AG09309 (cell line): ENCODE results near the gene BORCS6.
A peak's percentile ranks its signal among the peaks of the same experiment; 100 is the strongest.

Experiments
- DNase-seq: peaks from one replicate; pipeline ENCODE4 v3.0.0-alpha.2; 2010; ENCODE audit warnings: low read depth
- H3K4me3 ChIP-seq: 2 replicates; pipeline ENCODE4 v1.5.1; 2011; ENCODE audit warnings: mild to moderate bottlenecking, low read depth, low read length, moderate library complexity; ENCODE audit not compliant: control insufficient read depth
- CTCF ChIP-seq: IDR thresholded peaks from 2 replicates; pipeline ENCODE4 v1.5.1; 2011; ENCODE audit warnings: mild to moderate bottlenecking, low read depth, low read length, inconsistent platforms; ENCODE audit not compliant: insufficient read depth, control insufficient read depth; ENCODE audit errors: missing control alignments

BORCS6 gene

DNA sequence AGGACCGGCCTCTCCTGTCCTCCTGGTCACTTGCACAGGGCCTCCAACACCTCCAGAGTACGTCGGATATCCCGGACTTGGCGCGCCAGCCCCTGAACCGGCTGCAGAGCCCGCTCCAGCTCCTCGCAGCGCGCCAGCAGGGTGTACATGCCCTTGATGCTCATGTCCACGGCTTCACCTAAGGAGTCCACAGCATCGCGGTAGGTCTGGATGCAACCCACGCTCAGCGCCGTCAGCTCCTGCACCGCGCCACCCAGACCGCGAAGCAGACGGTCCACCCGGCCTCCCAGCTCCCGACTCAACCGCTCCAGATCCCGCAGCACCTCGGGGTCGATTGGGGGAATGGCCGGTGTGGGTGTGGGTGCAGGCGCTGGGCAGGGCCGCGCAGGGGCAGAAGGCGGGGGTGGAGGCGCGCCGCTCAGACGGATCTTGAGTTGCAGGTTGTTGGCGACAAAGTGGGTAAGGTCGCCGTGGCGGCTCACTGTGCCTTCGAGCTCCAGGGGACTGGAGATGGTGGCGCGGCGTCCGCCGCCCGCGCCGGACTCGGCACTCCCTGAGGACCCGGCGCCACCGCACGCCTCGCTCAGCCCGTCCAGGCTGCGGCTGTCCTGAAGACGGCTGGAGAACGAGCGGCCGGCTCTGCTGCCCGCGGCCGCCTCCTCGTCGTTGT lies 804 bp downstream of the BORCS6 start:
- DNase-seq, result no peak
- no peak for TF ChIP-seq CTCF
- H3K4me3 ChIP-seq, result peak overlapping the region; percentile 96

- no peak for DNase-seq
- peak overlapping the region; percentile 96 for H3K4me3 ChIP-seq
- TF ChIP-seq CTCF, result no peak
Measured at GRCh38 chr17:8188263-8188839, 1.6 kb downstream of the BORCS6 start.

GRCh38 chr17:8187517-8188262 lies 2.3 kb downstream of the BORCS6 start:
- DNase-seq, result peak; percentile 99
- peak overlapping the region; percentile 96 for H3K4me3 ChIP-seq
- TF ChIP-seq CTCF, result peak; percentile 12

GRCh38 chr17:8186787-8187516 lies 3.0 kb downstream of the BORCS6 start:
- TF ChIP-seq CTCF, result no peak
- H3K4me3 ChIP-seq, result peak overlapping the region; percentile 67
- DNase-seq, result peak; percentile 86

- peak; percentile 35 for TF ChIP-seq CTCF
- DNase-seq, result no peak
- H3K4me3 ChIP-seq, result peak overlapping the region; percentile 67
Measured at GRCh38 chr17:8186446-8186786, 3.6 kb downstream of the BORCS6 start.

- TF ChIP-seq CTCF, result no peak
- H3K4me3 ChIP-seq, result peak overlapping the region; percentile 67
- DNase-seq, result no peak
Measured at GRCh38 chr17:8185582-8186445, 4.2 kb downstream of the BORCS6 start.
